ENCODE data around the gene TMEM51.

TMEM51 gene

GRCh38 chr1:15224974-15225373 is 71.4 kb downstream of the TMEM51 start:
- TF ChIP-seq REST (IDR thresholded peaks at IDR 0.05; ENCODE audit: insufficient read depth in 1 of 2, low read depth in 2 of 2, low read length in 2 of 2) (no peak), SIN3A (IDR thresholded peaks at IDR 0.05; ENCODE audit: borderline replicate concordance, insufficient read depth, low read length) (no peak), TAF1 (IDR thresholded peaks at IDR 0.05; ENCODE audit: borderline replicate concordance, insufficient read depth, low read length) (no peak), FOXP2 (optimal IDR thresholded peaks at IDR 0.05; ENCODE audit: borderline replicate concordance, extremely low read depth, extremely low read length, insufficient read depth) (no peak), POLR2AphosphoS5 (IDR thresholded peaks at IDR 0.05; ENCODE audit: low read depth, low read length) (no peak)

GRCh38 chr1:15225461-15225860 is 71.9 kb downstream of the TMEM51 start:
- TF ChIP-seq FOXP2 (optimal IDR thresholded peaks at IDR 0.05; ENCODE audit: borderline replicate concordance, extremely low read depth, extremely low read length, insufficient read depth), result no peak
- TF ChIP-seq REST (IDR thresholded peaks at IDR 0.05; ENCODE audit: insufficient read depth in 1 of 2, low read depth in 2 of 2, low read length in 2 of 2), result no peak
- TF ChIP-seq TAF1 (IDR thresholded peaks at IDR 0.05; ENCODE audit: borderline replicate concordance, insufficient read depth, low read length), result no peak
- no peak for TF ChIP-seq POLR2AphosphoS5 (IDR thresholded peaks at IDR 0.05; ENCODE audit: low read depth, low read length)
- no peak for TF ChIP-seq SIN3A (IDR thresholded peaks at IDR 0.05; ENCODE audit: borderline replicate concordance, insufficient read depth, low read length)

- TF ChIP-seq SIN3A (IDR thresholded peaks at IDR 0.05; ENCODE audit: borderline replicate concordance, insufficient read depth, low read length) (no peak), POLR2AphosphoS5 (IDR thresholded peaks at IDR 0.05; ENCODE audit: low read depth, low read length) (no peak), REST (IDR thresholded peaks at IDR 0.05; ENCODE audit: insufficient read depth in 1 of 2, low read depth in 2 of 2, low read length in 2 of 2) (no peak), FOXP2 (optimal IDR thresholded peaks at IDR 0.05; ENCODE audit: borderline replicate concordance, extremely low read depth, extremely low read length, insufficient read depth) (no peak), TAF1 (IDR thresholded peaks at IDR 0.05; ENCODE audit: borderline replicate concordance, insufficient read depth, low read length) (no peak)
These were observed 73.1 kb downstream of the TMEM51 start for GRCh38 chr1:15226388-15227255.

GRCh38 chr1:15229707-15230131 is 76.2 kb downstream of the TMEM51 start:
- TF ChIP-seq POLR2AphosphoS5 (IDR thresholded peaks at IDR 0.05; ENCODE audit: low read depth, low read length) (no peak), REST (IDR thresholded peaks at IDR 0.05; ENCODE audit: insufficient read depth in 1 of 2, low read depth in 2 of 2, low read length in 2 of 2) (no peak), FOXP2 (optimal IDR thresholded peaks at IDR 0.05; ENCODE audit: borderline replicate concordance, extremely low read depth, extremely low read length, insufficient read depth) (no peak), SIN3A (IDR thresholded peaks at IDR 0.05; ENCODE audit: borderline replicate concordance, insufficient read depth, low read length) (no peak), TAF1 (IDR thresholded peaks at IDR 0.05; ENCODE audit: borderline replicate concordance, insufficient read depth, low read length) (no peak)
